Choroid plexus epithelial cell (primary cell): ENCODE results near the gene LRRC31.

ENCODE experiments used
- DNase-seq: peaks from one replicate; pipeline ENCODE4 v3.0.0-alpha.2; 2010; ENCODE audit warnings: low read depth
- H3K4me3 ChIP-seq: 2 replicates; pipeline ENCODE4 v1.5.1; 2011; ENCODE audit warnings: low read depth, mild to moderate bottlenecking, control low read depth, low read length, moderate library complexity
- TF ChIP-seq, protein P1 (sequence below): conservative IDR thresholded peaks from 2 replicates; pipeline ENCODE4 v1.5.1; 2011; ENCODE audit warnings: low read depth, mild to moderate bottlenecking, control low read depth, inconsistent platforms, low read length, moderate library complexity

LRRC31 gene

DNA sequence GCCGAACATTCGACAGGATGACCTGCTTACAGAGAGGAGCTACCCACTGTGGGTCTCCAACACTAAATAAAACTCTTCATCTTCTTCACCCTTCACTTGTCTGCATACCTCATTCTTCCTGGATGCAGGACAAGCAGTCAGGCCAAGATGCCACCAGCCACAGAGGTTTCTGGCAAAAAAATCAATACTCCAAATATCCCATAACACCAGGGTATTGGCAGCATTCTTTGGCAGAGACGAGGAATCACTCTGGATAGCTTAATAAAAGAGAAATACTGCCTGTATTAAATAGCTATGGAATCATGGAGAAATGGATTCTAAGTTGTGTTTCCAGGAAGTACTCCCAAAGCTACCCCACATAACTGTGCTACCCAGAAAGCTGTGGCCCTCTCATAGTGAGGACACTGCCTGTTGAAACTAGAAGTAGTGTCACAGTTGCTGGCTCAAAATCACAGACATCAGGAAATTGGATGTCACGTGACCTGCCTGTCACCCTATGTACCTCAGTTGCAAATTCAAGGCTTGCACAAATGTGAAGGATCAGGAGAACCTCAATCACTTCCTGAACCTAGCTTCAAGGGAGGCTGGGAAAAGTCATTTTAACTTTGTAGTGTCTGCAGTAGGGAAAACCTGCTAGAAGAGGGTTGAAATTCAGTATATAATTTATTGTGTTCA lies 11.0 kb upstream of the LRRC31 start:
- TF ChIP-seq, protein P1, sequence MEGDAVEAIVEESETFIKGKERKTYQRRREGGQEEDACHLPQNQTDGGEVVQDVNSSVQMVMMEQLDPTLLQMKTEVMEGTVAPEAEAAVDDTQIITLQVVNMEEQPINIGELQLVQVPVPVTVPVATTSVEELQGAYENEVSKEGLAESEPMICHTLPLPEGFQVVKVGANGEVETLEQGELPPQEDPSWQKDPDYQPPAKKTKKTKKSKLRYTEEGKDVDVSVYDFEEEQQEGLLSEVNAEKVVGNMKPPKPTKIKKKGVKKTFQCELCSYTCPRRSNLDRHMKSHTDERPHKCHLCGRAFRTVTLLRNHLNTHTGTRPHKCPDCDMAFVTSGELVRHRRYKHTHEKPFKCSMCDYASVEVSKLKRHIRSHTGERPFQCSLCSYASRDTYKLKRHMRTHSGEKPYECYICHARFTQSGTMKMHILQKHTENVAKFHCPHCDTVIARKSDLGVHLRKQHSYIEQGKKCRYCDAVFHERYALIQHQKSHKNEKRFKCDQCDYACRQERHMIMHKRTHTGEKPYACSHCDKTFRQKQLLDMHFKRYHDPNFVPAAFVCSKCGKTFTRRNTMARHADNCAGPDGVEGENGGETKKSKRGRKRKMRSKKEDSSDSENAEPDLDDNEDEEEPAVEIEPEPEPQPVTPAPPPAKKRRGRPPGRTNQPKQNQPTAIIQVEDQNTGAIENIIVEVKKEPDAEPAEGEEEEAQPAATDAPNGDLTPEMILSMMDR = no peak
- DNase-seq = no peak
- H3K4me3 ChIP-seq = no peak overlapping the region

DNA sequence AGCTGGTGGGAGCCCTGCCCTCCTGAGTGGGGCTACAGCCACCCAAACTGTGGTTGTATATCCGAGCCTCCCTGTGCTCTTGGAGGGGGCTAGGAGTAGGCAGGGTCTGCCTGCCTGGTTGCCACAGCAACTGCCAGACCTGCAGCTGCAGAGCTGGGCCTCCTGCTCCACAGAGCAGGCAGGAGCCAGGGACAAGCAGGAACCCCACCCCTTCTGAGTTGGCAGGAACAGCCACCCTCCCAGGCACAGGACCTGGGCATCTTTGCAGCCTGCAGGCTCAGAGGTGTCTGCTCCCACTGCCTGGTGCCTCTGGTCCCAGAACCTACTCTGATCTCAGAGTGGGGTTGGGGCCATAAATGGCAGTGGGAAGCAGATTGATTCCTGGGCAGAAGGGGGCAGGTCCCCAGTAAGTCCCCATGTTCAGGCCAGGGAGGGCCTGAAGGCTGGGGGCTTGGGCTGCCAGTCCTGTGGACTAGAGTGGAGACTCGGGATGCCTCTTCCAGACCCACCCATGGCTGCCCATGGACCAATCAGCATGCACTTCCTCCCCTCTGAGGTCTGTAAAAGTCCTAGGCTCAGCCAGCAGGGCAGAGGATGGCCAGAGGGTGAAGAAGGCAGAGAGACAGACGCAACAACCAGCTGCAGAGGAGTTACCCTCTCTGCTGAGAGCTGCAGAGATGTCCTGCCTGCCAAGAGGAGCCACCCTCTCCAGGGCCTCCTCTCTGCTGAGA lies 10.3 kb upstream of the LRRC31 start:
- TF ChIP-seq, protein P1 = no peak
- no peak for DNase-seq
- no peak overlapping the region for H3K4me3 ChIP-seq

DNA sequence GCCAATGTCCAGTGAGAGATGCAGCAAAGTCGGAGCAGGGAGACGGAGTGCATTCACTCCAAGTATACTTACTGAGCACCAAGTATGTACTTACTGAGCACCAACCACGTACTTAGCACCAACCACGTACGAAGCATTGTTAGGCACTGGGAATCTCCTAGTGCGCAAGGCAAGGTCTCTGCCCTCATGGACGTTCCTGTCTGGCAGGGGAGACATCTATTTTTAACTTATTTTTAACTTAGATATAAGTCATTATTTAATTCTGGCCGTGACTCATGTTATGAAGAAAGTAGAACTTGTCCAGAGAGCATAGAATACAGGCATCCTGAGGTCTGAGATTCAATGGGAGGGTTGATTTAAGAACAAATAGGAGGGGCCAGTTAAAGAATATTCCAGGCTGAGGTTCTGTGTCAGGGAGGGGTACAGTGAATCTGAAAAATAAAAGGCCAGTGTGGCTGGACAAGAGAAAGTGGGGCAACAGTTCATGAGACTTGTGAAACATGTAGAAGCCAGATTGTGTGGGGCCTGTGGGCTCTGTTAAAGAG lies 9.3 kb upstream of the LRRC31 start:
- DNase-seq = no peak
- no peak overlapping the region for H3K4me3 ChIP-seq
- TF ChIP-seq, protein P1 = no peak

DNA sequence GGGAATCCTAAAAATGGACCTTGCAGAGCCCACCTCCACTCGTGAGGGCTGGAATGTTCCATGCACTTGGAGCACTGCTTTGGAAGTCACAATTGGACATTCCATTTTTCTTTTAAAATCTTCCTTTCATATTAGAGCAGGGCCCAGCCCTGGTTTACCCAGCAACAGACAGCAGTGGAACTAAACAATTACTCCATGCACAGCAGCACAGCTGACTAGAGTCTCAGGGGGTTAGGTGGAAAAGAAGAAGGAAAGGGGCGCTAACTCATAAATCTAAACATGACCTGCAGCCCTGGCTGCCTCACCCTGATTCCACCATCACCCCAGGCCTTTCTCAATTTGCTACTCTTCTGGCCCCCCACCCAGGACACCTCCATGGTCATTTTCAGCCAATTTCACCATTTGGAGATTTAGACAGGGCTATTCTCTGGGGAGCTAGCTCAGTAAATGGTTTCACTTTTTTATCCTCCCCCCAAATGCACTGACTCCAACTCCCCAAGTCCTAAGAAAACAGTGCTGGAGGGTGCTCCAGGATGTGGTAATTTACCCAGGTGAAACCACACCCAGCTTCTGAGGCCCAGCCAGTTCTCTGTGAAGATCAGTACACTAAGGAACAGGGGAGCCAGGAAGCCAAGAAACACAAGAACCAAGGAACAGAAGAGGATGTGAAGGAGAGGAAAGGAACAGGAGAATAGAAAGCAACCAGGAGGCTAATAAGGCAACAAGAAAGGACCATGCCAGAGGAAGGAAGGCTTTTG lies 1.6 kb upstream of the LRRC31 start:
- no peak overlapping the region for H3K4me3 ChIP-seq
- TF ChIP-seq, protein P1 = no peak
- no peak for DNase-seq

DNA sequence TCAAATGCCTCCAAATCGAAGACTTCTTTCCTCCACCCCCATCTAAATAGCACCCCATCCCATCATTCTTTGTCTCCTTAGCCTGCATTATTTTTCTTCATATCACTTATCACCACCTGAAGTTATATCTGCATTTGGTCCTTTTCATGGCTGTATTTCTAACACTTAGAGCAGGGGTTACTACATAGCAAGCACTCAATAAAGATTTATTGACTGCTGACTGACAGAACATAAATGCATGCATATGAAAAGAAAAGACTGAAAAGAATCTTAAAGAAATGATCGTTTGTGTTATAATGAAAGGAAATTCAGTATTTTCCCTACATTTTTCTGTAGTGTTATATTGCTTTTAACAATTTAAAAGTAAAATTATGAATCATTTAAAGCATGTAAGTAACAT lies 1.4 kb downstream of the LRRC31 start:
- TF ChIP-seq, protein P1 = no peak
- no peak for DNase-seq
- no peak overlapping the region for H3K4me3 ChIP-seq

DNA sequence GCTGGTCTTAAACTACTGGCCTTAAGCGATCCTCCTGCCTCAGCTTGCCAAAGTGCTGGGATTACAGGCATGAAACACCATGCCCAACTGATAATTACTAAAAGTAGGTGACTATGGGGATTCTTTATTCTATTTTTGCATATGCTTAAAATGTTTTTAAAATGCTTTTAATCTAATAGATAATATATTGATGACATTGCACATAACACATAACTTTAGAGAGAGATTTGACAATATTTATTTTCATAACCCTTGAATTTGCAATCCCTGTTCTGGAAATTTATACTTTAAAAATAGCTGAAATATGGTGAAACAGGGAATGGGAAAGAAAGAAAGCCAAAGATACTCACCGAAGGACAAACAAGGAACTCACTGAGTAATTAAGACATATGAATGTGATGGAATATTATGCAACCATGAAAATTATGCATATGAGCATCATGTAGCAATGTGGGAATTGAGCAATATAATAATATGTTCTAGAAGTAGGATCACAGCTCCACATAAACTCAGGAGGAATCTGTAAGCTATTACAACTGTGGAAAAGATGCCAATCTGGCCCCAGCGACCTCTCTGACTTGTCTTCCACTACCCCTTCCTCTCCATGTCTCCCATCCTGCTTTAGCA lies 2.0 kb downstream of the LRRC31 start:
- H3K4me3 ChIP-seq = no peak overlapping the region
- TF ChIP-seq, protein P1 = no peak
- no peak for DNase-seq
